Ovary (tissue), 9 donors: ENCODE data around the gene ETNPPL. TPM values are rescaled to one million over a fixed set of nuclear protein-coding genes. Genes with fewer than 3 reads are reported as not detected.

Source experiments
- DNase-seq, 5 donors: peaks; one replicate each; pipeline ENCODE4 v3.0.0-alpha.2; 2019 to 2020
- H3K27ac ChIP-seq, 2 donors: fragments of 200-600 bp; one replicate each; pipeline versions ENCODE4 v1.5.1 to v1.8.0; 2019 to 2022
- H3K27me3 ChIP-seq: fragments of 200-600 bp; one replicate; pipeline ENCODE4 v1.8.0; 2022
- H3K36me3 ChIP-seq: fragments of 200-600 bp; sonication (generic); one replicate; pipeline ENCODE4 v1.5.1; 2019
- H3K4me1 ChIP-seq: one replicate; pipeline ENCODE4 v1.8.1; 2013; ENCODE audit warnings: mild to moderate bottlenecking, moderate library complexity; ENCODE audit not compliant: insufficient read depth
- H3K4me3 ChIP-seq: fragments of 200-600 bp; sonication (generic); one replicate; pipeline ENCODE4 v1.5.1; 2017
- H3K9me3 ChIP-seq, 2 donors: fragments of 200-600 bp in 1 of 2; sonication (generic) in 1 of 2; one replicate each; pipeline versions ENCODE4 v1.5.1 to v1.8.1; 2013 to 2019; ENCODE audit warnings: mild to moderate bottlenecking in 1 of 2, moderate library complexity in 1 of 2
- EP300 ChIP-seq: sonication (generic); formaldehyde crosslinking; IDR thresholded peaks from one replicate; pipeline ENCODE4 v1.6.1; 2017; ENCODE audit warnings: antibody characterized with exemption
- POLR2A ChIP-seq: fragments of 450-650 bp; IDR thresholded peaks from one replicate; pipeline ENCODE4 v1.6.1; 2017; ENCODE audit warnings: antibody characterized with exemption, mild to moderate bottlenecking, moderate library complexity
- WGBS, 3 donors: extraction: QIAGEN DNeasy Blood & Tissue Kit in 1 of 3; methylation state at CpG; one replicate each; pipeline versions ENCODE4 v1.1.5 to v1.1.7; 2013 to 2017; 5-methylcytosine and 5-hydroxymethylcytosine counted together
- intact Hi-C, 4 donors: fragments of 100-400 bp; cut with DNase I; formaldehyde crosslinking; loops; one replicate each; pipeline versions ENCODE4 v1.11.0 to v1.15.1; 2022 to 2023
- polyA plus RNA-seq, 2 donors: library from polyadenylated mRNA; stranded (reverse); fragments of 200-250 nt in 1 of 2; fragments of 350-450 nt in 1 of 2; fragmentation: Illumina TruSeq in 1 of 2; extraction: RNeasy Lipid Tissue Mini Kit (QIAGEN cat#74804) in 1 of 2; gene quantifications; one replicate each; pipeline ENCODE4 v1.2.3, GENCODE V29; 2013 to 2014
- total RNA-seq, 7 donors: library from RNA; depleted of rRNA in 2 of 7; stranded (reverse); fragments of >200 nt in 2 of 7; fragmentation: NEBNext Ultra II Directional in 3 of 7; extraction: Animal tissue kit (Norgen Biotek cat#: 25700) in 3 of 7; gene quantifications; one replicate each; pipeline versions ENCODE4 v1.1.0 to v1.2.4, GENCODE V29; 2016 to 2023
- TF ChIP-seq, protein P1 (sequence below), 3 donors: fragments of 450-650 bp in 2 of 3; fragments of 200-600 bp in 1 of 3; IDR thresholded peaks; one replicate each; pipeline versions ENCODE4 v1.5.1 to v1.8.0; 2016 to 2022; ENCODE audit warnings: antibody characterized with exemption in 3 of 3, mild to moderate bottlenecking in 1 of 3
- donor health status: DM: no; HTN: no; CAD: no; lungs with moderate emphysema.
- donor health status: DM: no; HTN: no; CAD: no.
- donor health status: Bipolar disorder and iron deficiency.
- donor health status: DM: yes; HTN: yes; CAD: no.
- donor health status: DM: no; HTN: no; CAD: no.
- donor health status: DM: yes; HTN: yes; CAD: no.

Gene ETNPPL
- total and polyA plus RNA-seq, 9 donors = 0.05 to 2.3 (median 0.31) TPM; not detected in 3

DNA sequence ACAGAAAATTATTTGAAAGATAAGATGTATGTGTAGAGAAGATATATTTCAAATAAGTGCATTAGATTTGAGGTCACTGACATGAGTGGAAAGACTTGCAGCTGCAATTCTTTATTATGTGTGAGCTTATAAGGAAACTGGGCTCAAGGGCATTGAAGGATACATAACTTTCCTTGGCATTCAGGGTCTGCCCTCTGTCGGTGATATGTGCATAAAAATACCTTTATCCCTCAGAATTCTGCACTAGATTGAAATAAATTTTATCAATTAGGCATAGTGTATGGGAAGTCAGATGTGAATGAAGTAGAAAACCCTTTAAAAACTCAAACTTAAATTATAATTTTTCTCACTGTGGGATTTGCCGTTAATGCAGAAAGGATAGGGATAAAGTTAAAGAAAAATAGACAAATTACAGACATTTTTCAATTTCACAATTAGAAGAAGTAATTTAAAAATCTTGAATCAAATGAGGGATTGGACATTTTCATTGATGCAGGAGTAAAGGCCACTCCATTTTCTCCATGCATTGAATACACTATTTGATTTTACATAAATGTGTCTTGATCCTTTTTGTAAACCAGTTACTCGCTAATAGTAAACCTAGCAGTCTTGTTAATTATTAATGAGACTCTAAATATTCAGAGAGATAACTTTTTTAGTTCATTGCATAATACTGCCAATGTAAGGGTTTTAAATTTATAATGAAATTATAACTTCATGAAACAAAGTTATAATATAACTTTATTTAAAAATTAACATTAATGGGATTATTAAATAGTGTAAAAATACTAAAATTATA lies 21.0 kb upstream of the ETNPPL start:
- no peak overlapping the region for H3K4me3 ChIP-seq
- no peaks in the 10 kb centered on the region for H3K27me3 ChIP-seq
- no peaks in the 10 kb centered on the region for H3K9me3 ChIP-seq
- WGBS, 3 donors = 60 to 66% (median 63%) methylated on average over 3 of the region's 3 CpGs
- intact Hi-C loops = no loop called here
- DNase-seq = no peak
- no peaks in the 10 kb centered on the region for H3K36me3 ChIP-seq
- no peak overlapping the region for H3K27ac ChIP-seq
- no peaks in the 10 kb centered on the region for H3K4me1 ChIP-seq
- TF ChIP-seq, protein P1, sequence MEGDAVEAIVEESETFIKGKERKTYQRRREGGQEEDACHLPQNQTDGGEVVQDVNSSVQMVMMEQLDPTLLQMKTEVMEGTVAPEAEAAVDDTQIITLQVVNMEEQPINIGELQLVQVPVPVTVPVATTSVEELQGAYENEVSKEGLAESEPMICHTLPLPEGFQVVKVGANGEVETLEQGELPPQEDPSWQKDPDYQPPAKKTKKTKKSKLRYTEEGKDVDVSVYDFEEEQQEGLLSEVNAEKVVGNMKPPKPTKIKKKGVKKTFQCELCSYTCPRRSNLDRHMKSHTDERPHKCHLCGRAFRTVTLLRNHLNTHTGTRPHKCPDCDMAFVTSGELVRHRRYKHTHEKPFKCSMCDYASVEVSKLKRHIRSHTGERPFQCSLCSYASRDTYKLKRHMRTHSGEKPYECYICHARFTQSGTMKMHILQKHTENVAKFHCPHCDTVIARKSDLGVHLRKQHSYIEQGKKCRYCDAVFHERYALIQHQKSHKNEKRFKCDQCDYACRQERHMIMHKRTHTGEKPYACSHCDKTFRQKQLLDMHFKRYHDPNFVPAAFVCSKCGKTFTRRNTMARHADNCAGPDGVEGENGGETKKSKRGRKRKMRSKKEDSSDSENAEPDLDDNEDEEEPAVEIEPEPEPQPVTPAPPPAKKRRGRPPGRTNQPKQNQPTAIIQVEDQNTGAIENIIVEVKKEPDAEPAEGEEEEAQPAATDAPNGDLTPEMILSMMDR (IDR thresholded peaks at IDR 0.05) = no peak
- TF ChIP-seq POLR2A (no peak), EP300 (no peak)

DNA sequence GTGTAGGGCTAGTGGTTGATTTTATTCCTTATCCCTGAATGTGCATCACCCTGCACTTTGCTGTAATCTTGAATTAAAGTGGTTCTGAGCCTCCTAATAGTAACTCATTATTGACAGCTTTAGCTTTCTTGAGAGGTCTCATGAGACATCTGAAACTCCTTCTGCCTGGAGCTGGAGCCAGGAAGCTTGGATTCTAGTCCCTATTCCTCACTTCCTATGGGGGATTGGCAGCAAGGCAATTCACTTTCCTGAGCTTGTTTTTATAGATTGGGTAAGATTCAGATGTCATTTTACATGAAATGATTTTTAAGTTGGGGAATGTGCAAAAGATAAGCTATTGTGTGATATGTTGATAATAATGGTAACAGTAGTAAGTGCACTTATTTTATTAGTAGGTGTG lies 17.1 kb upstream of the ETNPPL start:
- H3K4me1 ChIP-seq = no peaks in the 10 kb centered on the region
- H3K27me3 ChIP-seq = no peaks in the 10 kb centered on the region
- DNase-seq = no peak
- H3K9me3 ChIP-seq = no peaks in the 10 kb centered on the region
- no peaks in the 10 kb centered on the region for H3K36me3 ChIP-seq
- intact Hi-C loops = no loop called here
- no peak overlapping the region for H3K27ac ChIP-seq
- TF ChIP-seq POLR2A (no peak), EP300 (no peak)
- TF ChIP-seq, protein P1 (IDR thresholded peaks at IDR 0.05) = no peak
- H3K4me3 ChIP-seq = no peak overlapping the region

DNA sequence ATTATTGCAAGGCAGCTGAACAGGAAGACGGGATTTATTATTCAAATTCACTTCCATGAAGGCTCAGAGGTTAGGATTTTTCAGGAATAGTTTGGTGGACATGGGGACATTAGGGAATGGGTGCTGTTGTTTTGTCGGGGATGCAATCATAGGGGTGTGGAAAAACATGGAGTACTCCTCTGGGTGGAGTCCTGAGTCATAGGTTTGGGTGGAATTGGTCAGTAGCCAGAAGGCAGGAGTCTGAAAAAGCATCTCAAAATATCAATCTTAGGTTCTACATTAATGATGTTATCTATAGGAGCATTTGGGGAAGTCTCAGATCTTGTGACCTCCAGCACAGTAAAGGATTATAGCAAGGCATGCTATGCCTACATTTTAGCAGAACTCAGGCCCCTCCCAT lies 14.5 kb upstream of the ETNPPL start:
- Histone ChIP-seq H3K36me3 (no peaks in the 10 kb centered on the region), H3K27me3 (no peaks in the 10 kb centered on the region), H3K4me3 (no peak overlapping the region), H3K4me1 (no peaks in the 10 kb centered on the region), H3K9me3 (no peaks in the 10 kb centered on the region), H3K27ac (no peak overlapping the region)
- no peak for DNase-seq
- 85 to 89% (median 85%) methylated on average over 2 of the region's 2 CpGs for WGBS, 3 donors
- intact Hi-C loops = no loop called here
- TF ChIP-seq, protein P1 (IDR thresholded peaks at IDR 0.05) = no peak

DNA sequence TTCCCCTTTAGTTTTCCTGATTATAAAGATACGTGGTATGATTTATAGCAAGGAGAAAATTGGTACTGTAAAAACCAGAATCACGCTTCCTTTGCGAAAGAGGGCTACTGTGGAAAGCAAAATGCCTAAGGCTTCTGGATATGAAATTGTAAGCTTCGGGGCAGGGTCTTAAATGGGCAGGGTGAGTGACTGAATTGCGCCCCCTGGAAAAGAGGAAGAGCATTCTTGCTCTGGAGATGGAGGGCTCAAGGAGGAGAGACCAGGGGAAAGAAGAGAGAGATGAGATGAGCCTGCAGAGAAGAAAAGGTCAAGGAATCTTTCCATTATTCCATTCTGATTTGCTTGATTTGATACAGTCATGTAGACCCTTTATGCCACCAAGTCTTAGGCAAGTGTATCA lies 13.1 kb upstream of the ETNPPL start:
- TF ChIP-seq, protein P1 (IDR thresholded peaks at IDR 0.05) = no peak
- TF ChIP-seq POLR2A (no peak), EP300 (no peak)
- Histone ChIP-seq H3K36me3 (no peaks in the 10 kb centered on the region), H3K27ac (no peak overlapping the region), H3K4me1 (no peaks in the 10 kb centered on the region), H3K27me3 (no peaks in the 10 kb centered on the region), H3K9me3 (no peaks in the 10 kb centered on the region), H3K4me3 (no peak overlapping the region)
- no peak for DNase-seq
- intact Hi-C loops = no loop called here
- 91% methylated on average over 5 of the region's 5 CpGs for WGBS, 3 donors
